ENCODE data around the gene MYLK.

The MYLK gene

DNA sequence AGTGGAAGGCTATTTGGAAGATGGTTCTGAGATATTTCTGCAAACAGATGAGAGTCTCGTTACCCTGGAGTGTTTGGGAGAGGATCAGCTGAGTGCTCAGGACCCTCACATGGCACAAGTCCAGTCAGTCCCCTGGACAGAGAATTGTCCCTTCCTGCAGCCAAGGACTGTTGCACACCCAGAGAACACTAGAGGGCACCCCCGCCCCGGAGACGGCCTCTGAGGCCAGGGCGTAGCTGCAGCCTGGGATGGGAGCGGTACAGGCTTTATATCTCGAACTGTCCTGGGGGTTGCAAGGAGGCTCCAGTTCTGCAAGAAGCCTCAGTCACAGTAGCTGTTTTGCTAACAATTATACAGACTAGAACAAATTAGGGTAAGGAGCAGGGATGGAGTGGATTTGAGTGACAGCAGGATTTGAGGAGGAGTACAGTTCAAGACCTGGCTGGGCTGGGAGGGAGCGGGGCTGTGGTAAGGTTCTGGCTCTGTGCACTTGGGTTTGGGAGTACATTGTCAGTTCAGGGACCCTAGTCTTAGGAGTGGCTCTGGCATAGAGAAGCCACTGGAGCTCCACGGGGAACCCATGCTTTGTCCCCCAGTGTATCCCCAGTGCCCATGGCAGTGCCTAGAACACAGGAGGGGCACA lies 231.7 kb downstream of the MYLK start:
- Histone ChIP-seq H3K14ac (ENCODE audit: low read length) (no peak overlapping the region), H3K18ac (ENCODE audit: low read length) (no peak overlapping the region), H4K91ac (ENCODE audit: low read depth, low read length, poor library complexity) (no peak overlapping the region), H3K36me3 (replicated peaks in 1 of 2; ENCODE audit: control insufficient read depth in 2 of 2, insufficient read depth in 2 of 2, low read length in 2 of 2) (peaks cover 24 to 27% of the 10 kb centered on the region in 2 donors), H2BK120ac (ENCODE audit: low read depth, low read length) (no peak overlapping the region), H3K4me3 (ENCODE audit: low read length in 2 of 2) (no peak overlapping the region), H3K4ac (ENCODE audit: low read length) (no peak overlapping the region), H4K8ac (ENCODE audit: low read depth, low read length) (no peak overlapping the region), H3K27ac (replicated peaks; ENCODE audit: low read length) (no peak overlapping the region), H3K79me1 (ENCODE audit: low read depth, low read length) (peaks cover 2% of the 10 kb centered on the region), H3K23ac (ENCODE audit: low read depth, low read length, poor library complexity) (no peak overlapping the region), H2BK5ac (ENCODE audit: low read length) (no peak overlapping the region), H3K9me3 (replicated peaks in 1 of 2; ENCODE audit: control insufficient read depth in 2 of 2, insufficient read depth in 1 of 2, low read depth in 1 of 2, low read length in 2 of 2) (peaks cover 5 to 9% of the 10 kb centered on the region in 2 donors), H2AK5ac (ENCODE audit: low read depth, low read length) (no peak overlapping the region), H3K27me3 (ENCODE audit: control insufficient read depth in 3 of 3, insufficient read depth in 3 of 3, low read depth in 1 of 3, low read length in 3 of 3) (no peaks in the 10 kb centered on the region), H2BK12ac (ENCODE audit: low read length) (no peak overlapping the region), H2BK15ac (ENCODE audit: low read length) (no peak overlapping the region), H3K4me1 (ENCODE audit: control insufficient read depth in 2 of 2, insufficient read depth in 1 of 2, low read depth in 1 of 2, low read length in 2 of 2) (peaks cover 5 to 14% of the 10 kb centered on the region in 2 donors), H3K9ac (ENCODE audit: low read depth, low read length, poor library complexity) (peak overlapping the region; percentile 46), H3K4me2 (ENCODE audit: insufficient read depth, low read length, poor library complexity, severe bottlenecking) (no peak overlapping the region), H2AFZ (ENCODE audit: low read length) (peak overlapping the region; percentile 15)
- whole genome bisulfite sequencing, 2 donors (ENCODE audit: extremely low coverage in 2 of 2, insufficient read length in 2 of 2, insufficient replicate concordance in 1 of 2): no CpG with 5 or more reads among the region's 9 CpGs
- DNase-seq (ENCODE audit: low spot score): peak; percentile 65

GRCh38 chr3:123651449-123652341 lies 232.4 kb downstream of the MYLK start:
- WGBS, 2 donors (ENCODE audit: extremely low coverage in 2 of 2, insufficient read length in 2 of 2, insufficient replicate concordance in 1 of 2): no CpG with 5 or more reads among the region's 11 CpGs
- Histone ChIP-seq H3K4me1 (ENCODE audit: control insufficient read depth in 2 of 2, insufficient read depth in 1 of 2, low read depth in 1 of 2, low read length in 2 of 2) (peaks cover 5 to 14% of the 10 kb centered on the region in 2 donors), H3K4me3 (ENCODE audit: low read length in 2 of 2) (peak overlapping the region in 1 of 2 donors; percentile 45), H4K91ac (ENCODE audit: low read depth, low read length, poor library complexity) (no peak overlapping the region), H3K27me3 (ENCODE audit: control insufficient read depth in 3 of 3, insufficient read depth in 3 of 3, low read depth in 1 of 3, low read length in 3 of 3) (no peaks in the 10 kb centered on the region), H3K4me2 (ENCODE audit: insufficient read depth, low read length, poor library complexity, severe bottlenecking) (no peak overlapping the region), H2BK120ac (ENCODE audit: low read depth, low read length) (no peak overlapping the region), H3K79me1 (ENCODE audit: low read depth, low read length) (no peaks in the 10 kb centered on the region), H2AFZ (ENCODE audit: low read length) (no peak overlapping the region), H2BK12ac (ENCODE audit: low read length) (no peak overlapping the region), H3K23ac (ENCODE audit: low read depth, low read length, poor library complexity) (no peak overlapping the region), H2BK15ac (ENCODE audit: low read length) (no peak overlapping the region), H2BK5ac (ENCODE audit: low read length) (no peak overlapping the region), H3K18ac (ENCODE audit: low read length) (no peak overlapping the region), H3K9ac (ENCODE audit: low read depth, low read length, poor library complexity) (peak overlapping the region; percentile 35), H3K9me3 (replicated peaks in 1 of 2; ENCODE audit: control insufficient read depth in 2 of 2, insufficient read depth in 1 of 2, low read depth in 1 of 2, low read length in 2 of 2) (peaks cover 0 to 3% of the 10 kb centered on the region in 2 donors), H3K4ac (ENCODE audit: low read length) (no peak overlapping the region), H3K27ac (replicated peaks; ENCODE audit: low read length) (no peak overlapping the region), H3K36me3 (replicated peaks in 1 of 2; ENCODE audit: control insufficient read depth in 2 of 2, insufficient read depth in 2 of 2, low read length in 2 of 2) (peaks cover 22 to 28% of the 10 kb centered on the region in 2 donors), H2AK5ac (ENCODE audit: low read depth, low read length) (no peak overlapping the region), H4K8ac (ENCODE audit: low read depth, low read length) (no peak overlapping the region), H3K14ac (ENCODE audit: low read length) (no peak overlapping the region)
- no peak for DNase-seq (ENCODE audit: low spot score)

- Histone ChIP-seq H2BK120ac (ENCODE audit: low read depth, low read length) (no peak overlapping the region), H2AFZ (ENCODE audit: low read length) (no peak overlapping the region), H3K23ac (ENCODE audit: low read depth, low read length, poor library complexity) (no peak overlapping the region), H3K4me2 (ENCODE audit: insufficient read depth, low read length, poor library complexity, severe bottlenecking) (no peak overlapping the region), H2AK5ac (ENCODE audit: low read depth, low read length) (no peak overlapping the region), H3K79me1 (ENCODE audit: low read depth, low read length) (no peaks in the 10 kb centered on the region), H3K9ac (ENCODE audit: low read depth, low read length, poor library complexity) (peak overlapping the region; percentile 36), H4K8ac (ENCODE audit: low read depth, low read length) (no peak overlapping the region), H3K27ac (replicated peaks; ENCODE audit: low read length) (no peak overlapping the region), H2BK5ac (ENCODE audit: low read length) (no peak overlapping the region), H3K18ac (ENCODE audit: low read length) (no peak overlapping the region), H3K4ac (ENCODE audit: low read length) (no peak overlapping the region), H3K14ac (ENCODE audit: low read length) (no peak overlapping the region), H3K4me1 (ENCODE audit: control insufficient read depth in 2 of 2, insufficient read depth in 1 of 2, low read depth in 1 of 2, low read length in 2 of 2) (peaks cover 5 to 14% of the 10 kb centered on the region in 2 donors), H2BK15ac (ENCODE audit: low read length) (no peak overlapping the region), H2BK12ac (ENCODE audit: low read length) (no peak overlapping the region), H3K9me3 (replicated peaks in 1 of 2; ENCODE audit: control insufficient read depth in 2 of 2, insufficient read depth in 1 of 2, low read depth in 1 of 2, low read length in 2 of 2) (no peaks in the 10 kb centered on the region), H4K91ac (ENCODE audit: low read depth, low read length, poor library complexity) (no peak overlapping the region), H3K4me3 (ENCODE audit: low read length in 2 of 2) (no peak overlapping the region), H3K36me3 (replicated peaks in 1 of 2; ENCODE audit: control insufficient read depth in 2 of 2, insufficient read depth in 2 of 2, low read length in 2 of 2) (peaks cover 12 to 23% of the 10 kb centered on the region in 2 donors), H3K27me3 (ENCODE audit: control insufficient read depth in 3 of 3, insufficient read depth in 3 of 3, low read depth in 1 of 3, low read length in 3 of 3) (no peaks in the 10 kb centered on the region)
- no peak for DNase-seq (ENCODE audit: low spot score)
- whole genome bisulfite sequencing, 2 donors (ENCODE audit: extremely low coverage in 2 of 2, insufficient read length in 2 of 2, insufficient replicate concordance in 1 of 2): 100% methylated on average over 2 of the region's 8 CpGs; no CpG with 5 or more reads in 1 of the 2 donors
Observed at GRCh38 chr3:123650101-123650500, 234.0 kb downstream of the MYLK start.

Data from neuronal stem cell (in vitro differentiated cells).